Glomerular visceral epithelial cell (primary cell): ENCODE measurements around the gene DEFB124.

Experiments
- DNase-seq: peaks from one replicate; pipeline ENCODE4 v3.0.0-alpha.2; 2016; ENCODE audit errors: extremely low spot score

Gene DEFB124

DNA sequence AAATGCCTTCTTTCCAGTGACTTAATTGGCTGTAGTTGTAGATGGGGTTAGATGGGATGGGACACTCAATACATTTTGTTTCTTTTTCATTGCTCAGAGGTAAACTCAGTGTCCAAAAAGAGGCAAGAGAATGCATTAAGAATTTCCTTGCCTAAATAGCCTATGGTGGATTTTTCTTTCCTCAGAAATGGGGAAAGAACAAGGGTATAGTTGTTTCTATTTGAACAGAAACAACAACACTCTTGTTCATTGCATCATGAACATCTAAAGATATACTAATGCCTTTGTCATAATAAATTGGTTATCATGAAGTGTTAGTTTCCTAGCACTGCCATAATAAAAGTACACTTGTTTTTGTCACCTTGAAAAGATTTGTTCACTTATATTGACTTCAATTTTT, 49.1 kb downstream of the DEFB124 start:
- no peak for DNase-seq

DNA sequence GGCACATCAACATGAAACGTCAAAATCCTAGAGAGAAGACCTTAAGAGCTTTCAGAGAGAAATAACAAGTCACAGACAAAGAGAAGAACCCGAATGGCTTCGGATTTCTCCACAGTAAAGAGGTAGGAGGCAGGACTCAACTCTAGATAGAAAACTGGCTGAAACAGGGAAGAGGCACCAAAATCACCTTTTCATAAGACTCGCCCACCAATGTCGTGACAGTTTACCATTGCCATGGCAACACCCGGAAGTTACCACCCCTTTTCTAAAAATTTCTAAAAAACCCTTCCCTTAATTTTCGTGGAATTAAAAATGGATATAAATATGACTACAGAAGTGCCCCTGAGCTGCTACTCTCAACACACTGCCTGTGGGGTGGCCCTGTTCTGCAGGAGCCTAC, 56.6 kb downstream of the DEFB124 start:
- no peak for DNase-seq

DNA sequence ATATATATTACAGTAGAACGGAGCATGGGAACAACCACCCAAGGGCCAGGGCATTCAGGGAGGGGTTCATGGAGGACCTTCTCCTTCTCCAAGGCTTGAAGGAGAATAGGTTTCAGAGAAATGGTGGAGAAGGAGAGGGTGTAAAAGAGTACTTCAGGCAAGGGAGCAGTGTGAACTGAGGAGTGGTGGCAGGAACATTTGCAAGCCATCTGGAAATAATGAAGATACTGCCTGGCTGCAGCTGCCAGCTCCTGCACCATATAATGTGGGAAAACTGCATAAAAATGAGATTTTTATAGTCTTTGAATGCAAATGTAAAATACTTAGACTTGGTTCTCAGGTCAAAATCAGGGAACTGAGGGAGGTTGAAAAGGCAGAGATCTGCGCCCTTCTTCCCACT, 59.3 kb downstream of the DEFB124 start:
- no peak for DNase-seq
